Dermis blood vessel endothelial cell (primary cell): ENCODE measurements around the gene CCDC158. TPM values are rescaled to one million over a fixed set of nuclear protein-coding genes. Genes with fewer than 3 reads are reported as not detected.
"Not testable (repeated sequence)": the region's sequence is repeated elsewhere in the genome, so short reads cannot be mapped to it uniquely, and the experiment has no call there.

Source experiments
- DNase-seq: peaks from one replicate; pipeline ENCODE4 v3.0.0; 2010
- total RNA-seq: library from RNA; depleted of rRNA; stranded (reverse); fragments of >200 nt; gene quantifications from 2 replicates; pipeline ENCODE4 v1.2.3, GENCODE V29; 2014

Gene CCDC158
- total RNA-seq, result not detected in 2 replicates

DNA sequence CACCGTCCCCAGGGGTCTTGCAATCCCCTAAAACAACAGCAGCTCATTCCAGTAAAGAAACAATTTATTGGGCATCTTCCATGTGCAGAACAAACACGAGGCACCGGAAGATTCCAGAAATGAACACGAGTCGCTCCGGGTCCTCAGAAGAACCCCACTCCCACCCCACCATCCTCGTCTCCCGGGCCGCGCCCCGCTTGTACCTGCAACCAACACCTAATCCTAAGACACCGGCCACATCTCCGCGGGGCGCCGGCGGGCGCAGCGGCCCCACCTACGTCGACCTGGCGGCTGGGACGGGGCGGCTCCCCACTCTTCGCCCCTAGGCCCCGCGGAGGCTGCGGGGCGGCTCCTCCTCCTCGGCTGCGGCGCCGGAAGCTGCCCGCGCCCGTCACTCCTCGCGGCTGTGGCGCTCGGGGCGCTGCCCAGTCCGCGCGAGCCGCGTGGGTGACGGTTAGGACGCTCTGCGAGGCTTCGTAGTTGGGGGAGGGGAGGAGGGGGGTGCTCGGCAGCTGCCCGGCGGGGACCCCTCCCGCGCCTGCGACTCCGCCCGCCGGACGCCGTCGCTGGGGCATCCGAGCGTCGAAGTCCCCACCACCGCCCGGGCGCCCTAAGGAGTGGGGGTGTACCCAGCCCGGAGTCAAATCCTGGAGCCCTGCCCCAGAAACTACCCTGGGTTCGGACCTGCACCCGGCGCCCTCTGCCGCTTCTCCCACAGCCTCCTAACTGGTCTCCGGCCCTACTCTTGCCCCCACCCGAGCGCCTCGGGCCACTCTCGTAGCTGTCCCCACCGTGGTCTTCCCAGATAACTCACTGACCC lies at the start of gene CCDC158:
Gene CCDC158 (minus strand): TSS at position 380 of the 820 bp plus-strand sequence. CDS start 17,934 bp downstream, outside the sequence.
- DNase-seq, result no peak

DNA sequence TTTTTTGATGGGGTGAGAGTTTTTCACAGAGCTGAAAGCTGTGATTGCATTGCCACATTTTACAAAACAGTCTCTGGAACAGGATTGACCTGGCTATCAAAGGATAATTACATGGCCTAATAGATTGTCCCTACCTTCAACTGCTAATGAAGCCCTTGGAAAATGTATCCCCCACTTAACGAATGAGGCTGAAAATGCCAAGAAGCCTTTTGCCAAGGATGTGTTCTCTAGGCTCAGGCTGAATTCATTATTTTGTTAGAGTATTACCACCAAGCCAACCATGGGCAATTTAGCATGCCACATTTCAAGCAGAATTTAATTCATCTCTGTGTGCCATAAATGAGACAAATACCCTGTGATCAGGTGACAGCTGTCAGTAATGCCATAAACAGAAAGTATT lies 49.6 kb upstream of the CCDC158 start:
- no peak for DNase-seq

DNA sequence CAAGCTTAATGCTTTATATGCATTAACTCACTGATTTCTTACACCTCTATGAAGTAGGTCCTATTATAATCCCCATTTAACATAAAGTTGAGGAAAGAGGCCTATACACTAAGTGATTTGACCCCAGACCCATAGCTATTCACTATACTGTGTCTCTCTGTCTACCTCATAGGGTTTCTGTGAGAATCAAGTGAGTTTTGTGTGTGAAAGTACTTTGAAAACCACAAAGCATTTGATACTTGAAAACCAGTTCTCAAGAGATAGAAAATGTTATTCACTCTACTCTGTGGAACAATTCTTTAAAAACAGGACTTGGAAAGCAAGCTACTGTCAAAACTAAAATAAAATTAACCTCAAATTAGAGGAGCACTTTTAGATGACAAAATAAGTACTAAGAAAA lies 49.1 kb upstream of the CCDC158 start:
- DNase-seq, result no peak

DNA sequence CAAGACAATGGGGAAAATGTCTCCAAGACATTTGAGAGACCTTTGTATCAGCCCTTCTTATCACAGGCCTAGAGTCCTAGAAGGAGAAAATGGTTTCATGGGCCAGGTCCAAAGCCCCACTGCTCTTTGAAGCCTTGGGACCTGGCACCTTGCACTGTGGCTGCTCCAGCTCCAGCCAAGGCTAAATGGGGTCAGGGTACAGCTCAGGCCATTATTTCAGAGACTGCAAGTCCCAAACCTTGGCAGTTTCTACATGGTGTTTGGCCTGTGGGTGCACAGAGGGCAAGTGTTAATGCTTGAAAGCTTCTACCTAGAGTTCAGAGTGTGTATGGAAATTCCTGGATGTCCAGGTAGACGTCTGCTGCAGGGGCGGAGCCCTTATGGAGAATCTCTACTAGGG lies 42.6 kb upstream of the CCDC158 start:
- DNase-seq, result no peak

DNA sequence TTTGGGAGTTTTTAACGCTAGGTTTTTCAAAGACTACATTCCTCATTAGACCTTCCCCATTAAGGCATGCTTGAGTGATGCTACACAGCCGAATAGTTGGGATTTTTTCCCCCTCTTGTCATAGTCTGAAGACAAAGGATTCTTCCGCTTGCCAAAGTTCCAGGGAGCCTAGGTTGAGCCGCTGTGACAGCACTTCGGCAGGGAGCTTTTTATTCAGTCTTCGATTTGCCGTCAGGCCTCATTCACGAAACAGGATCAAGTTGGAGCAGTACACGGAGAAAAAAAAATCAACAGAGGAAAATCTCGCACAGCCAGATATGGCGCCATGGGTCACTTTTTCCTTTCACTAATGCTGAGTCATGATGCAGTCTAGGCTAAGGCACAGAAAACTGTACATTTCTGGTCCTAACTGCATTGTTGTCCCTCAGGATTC lies 38.4 kb upstream of the CCDC158 start:
- peak; percentile 63 for DNase-seq

DNA sequence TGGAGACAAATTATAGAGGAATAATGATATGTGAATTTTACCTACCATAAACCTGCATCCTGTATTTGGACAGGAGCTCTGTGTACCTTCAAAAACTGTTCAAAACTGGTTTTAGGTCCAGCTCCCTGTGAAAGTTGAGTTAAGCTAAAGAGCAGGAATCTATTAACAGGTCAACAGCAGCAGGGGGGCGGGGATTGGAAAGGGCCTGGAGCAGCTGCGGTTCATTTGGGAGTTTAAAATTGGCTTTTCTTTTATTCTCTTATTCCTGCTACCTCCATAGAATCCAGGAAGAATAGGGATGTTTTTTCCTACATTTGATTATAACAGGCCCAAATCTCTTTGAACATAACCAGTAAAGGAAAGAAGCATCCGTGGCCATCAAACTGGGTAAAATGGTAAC lies 37.9 kb upstream of the CCDC158 start:
- no peak for DNase-seq

DNA sequence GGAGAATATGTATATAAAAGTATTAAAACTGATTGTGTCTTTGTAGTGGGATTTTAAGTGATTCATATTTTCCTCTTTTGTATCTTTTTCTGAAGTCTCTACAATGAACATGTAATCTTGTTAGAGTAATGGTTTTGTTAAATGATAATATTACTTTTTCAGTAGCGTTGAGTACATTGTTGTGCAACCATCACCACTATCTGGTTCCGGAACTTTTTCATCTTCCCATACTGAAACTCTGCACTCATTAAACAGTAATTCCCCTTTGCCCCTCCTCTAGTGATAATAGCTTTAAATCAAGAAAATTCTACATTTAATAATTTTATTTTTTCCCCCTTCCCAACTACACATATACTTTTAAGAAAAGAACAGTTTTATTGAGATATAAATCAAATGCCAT lies 37.4 kb upstream of the CCDC158 start:
- no peak for DNase-seq

DNA sequence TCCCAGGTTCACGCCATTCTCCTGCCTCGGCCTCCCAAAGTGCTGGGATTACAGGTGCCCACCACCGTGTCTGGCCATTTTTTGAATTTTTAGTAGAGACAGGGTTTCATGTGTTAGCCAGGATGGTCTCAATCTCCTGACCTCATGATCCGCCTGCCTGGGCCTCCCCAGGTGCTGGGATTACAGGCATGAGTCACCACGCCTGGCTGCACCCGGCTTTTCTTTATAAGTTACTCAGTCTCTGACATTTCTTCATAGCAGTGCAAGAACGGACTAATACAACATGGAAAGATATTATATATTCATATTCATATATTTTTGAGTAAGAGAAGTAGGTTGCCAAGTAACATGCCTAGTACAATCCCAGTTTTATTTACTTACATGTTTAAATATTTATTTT lies 36.9 kb upstream of the CCDC158 start:
- no peak for DNase-seq

DNA sequence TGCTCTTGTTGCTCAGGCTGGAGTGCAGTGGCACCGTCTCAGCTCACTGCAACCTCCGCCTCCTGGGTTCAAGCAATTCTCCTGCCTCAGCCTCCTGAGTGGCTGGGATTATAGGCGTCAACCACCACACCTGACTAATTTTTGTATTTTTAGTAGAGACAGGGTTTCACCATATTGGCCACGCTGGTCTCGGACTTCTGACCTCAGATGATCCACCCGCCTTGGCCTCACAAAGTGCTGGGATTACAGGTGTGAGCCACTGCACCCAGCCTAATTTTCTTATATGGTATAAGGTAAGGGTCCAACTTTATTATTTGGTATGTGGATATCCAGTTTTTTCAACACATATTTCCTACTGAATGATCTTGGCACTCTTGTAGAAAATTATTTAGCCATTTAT lies 33.1 kb upstream of the CCDC158 start:
- not testable (repeated sequence) for DNase-seq

DNA sequence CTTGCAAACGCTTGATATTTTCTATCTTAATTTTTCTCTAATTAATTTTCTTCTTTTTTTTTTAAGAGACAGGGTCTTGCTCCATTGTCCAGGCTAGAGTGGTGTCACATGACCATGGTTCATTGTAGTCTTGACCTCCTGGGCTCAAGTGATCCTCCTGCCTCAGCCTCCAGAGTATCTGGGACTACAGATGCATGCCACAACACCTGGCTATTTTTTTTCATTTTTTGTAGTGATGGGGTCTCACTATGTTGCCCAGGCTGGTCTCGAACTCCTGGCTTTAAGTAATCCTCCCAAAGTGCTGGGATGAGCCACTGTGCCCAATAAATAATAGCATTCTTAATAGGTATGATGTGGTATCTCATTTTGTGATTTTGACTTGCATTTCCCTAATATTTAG lies 32.3 kb upstream of the CCDC158 start:
- DNase-seq, result no peak

DNA sequence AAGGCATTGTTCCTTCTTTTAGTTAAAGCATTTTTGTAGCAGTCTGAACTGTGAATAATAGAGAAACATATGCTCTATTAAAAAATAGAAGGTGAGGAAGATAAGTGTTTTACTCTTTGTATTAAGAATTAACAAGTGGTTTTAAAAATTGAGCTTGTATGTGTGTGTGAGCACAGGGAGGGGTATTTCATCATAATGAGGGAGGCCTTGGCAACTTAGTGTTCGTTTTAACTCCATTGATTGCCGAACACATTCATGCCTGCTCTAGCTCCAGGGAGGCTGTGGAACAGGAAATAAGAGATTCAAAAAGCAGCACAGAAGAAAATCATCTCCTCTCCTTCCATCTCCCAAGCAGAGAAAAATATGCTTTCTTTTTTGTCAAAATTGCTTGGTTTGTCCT lies 28.9 kb upstream of the CCDC158 start:
- no peak for DNase-seq

DNA sequence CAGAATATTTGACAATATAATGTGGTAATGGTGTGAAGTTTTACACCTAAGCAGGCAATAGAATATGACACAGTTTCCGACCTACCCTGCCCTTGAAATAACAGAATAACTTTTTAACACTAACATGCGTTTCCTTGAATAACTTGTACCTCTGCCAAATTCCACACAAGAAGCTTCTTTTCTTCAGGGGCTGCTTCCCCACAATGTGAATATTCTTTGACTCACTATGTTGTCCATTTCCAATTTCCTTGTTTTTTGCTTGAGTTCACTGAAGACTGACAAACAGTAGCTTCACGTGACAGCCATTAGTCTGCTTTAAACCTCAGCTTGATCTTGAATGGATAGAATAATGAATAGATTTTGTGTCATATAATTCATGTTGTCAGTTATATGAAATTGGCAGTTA lies 28.4 kb upstream of the CCDC158 start:
- peak; percentile 82 for DNase-seq

DNA sequence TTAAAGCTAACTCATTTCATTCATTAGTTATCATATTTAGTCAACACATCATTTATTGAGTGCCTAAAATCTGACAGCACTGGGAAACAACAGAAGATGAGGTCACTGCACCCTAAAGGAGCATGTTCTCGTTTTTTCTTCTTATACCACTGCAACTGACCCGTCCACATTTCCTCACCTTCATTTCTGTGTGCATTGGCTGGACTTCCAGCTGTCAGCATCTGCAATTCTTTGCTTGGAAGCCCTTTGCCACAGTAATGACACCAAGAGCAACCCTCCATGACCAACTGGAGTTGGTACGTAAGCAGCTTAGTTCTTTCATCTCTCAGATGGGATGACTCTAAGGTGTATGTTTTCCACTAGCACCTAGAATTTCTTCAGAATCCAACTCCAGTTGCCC lies 27.3 kb upstream of the CCDC158 start:
- no peak for DNase-seq

DNA sequence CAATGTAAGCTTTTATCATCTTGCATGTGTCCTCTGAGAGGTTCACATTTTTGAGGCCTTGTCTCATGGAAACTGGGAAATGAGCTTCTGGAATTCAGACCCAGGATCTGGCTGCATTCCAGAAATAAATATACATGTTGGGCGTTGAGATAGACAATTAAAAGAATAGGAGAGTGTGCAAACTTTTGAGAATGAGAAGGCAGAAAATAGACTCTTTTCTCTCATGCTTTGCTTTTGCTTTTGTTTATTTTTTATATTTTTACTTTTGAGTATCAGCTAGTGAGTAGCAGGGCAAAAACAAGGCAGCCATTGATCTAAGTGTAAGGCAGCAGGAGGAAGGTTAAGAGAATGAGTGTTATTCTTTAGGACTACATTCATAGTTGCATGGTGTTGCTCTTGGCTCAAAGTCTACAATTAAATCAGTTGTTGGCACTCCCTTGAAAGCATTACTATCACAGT lies 26.5 kb upstream of the CCDC158 start:
- DNase-seq, result peak; percentile 30

DNA sequence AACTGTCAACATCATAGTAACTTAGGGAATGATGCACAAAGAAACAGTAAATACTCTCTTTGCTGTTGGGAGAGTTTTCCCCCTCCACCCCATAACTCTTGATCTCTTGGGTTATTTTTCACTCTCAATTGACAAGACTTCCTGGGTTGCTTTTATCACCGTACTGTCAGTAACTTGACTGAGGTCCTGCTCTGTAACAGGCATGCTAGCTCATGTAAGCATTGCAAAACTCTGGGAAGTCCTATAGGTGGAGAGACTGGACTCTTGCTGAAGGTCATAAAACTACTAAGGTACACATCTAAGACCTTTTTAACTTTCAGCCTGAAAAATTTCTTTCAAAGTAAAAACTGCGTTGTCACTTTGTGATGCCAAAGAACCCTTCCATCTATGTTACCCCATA lies 25.0 kb upstream of the CCDC158 start:
- no peak for DNase-seq

DNA sequence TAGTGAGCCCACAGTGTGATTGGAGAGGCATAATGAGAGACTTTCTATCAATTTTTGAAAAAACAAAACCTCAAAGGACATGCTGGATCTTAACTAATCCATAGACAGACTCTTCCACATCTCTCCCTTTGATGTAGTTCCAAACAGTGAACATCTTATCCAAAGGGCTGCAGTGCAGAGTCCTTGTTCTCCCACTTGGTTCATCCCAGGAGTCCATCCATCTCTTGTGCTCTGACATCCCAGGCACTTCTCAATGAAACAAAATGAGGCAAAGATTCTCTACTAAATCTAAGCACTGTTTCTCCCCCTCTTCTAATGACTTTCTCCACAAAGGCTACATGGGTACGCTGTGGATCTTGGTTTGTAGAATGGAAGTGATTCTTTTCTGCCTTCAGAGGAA lies 22.4 kb upstream of the CCDC158 start:
- DNase-seq, result no peak

DNA sequence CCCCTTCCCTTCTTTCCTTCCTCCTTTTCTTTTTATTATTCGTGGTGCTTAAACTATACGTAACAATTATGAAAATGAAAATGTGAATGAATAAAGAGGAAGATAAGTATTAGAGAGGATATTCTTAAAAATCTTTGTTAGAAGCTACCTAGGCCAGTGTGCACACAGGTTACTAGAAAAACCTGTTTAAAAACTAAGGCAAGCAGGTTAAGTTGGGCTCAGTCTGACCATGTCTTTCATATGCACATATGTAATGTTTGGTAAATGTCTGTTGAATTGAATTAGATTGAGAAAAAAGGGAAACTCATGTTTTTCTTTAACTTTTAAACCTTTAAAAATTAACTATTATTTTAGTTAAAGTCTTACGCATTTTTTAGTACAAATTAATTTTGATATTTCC lies 21.9 kb upstream of the CCDC158 start:
- DNase-seq, result no peak

DNA sequence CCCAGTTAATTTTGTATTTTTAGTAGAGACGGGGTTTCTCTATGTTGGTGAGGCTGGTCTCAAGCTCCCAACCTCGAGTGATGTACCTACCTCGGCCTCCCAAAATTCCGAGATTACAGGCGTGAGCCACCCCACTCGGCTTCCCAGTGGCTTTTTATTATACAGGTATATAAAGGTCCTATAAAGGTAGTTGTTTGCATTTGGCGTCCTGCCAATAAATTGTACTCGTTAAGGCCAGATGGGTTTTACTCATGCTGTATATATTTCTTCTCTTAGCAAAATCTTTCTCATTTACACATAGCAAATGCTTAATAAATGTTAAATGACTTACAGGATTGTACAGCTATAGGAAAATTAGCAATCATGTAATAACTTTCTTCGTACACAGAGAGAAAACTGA lies 20.9 kb upstream of the CCDC158 start:
- DNase-seq, result no peak

DNA sequence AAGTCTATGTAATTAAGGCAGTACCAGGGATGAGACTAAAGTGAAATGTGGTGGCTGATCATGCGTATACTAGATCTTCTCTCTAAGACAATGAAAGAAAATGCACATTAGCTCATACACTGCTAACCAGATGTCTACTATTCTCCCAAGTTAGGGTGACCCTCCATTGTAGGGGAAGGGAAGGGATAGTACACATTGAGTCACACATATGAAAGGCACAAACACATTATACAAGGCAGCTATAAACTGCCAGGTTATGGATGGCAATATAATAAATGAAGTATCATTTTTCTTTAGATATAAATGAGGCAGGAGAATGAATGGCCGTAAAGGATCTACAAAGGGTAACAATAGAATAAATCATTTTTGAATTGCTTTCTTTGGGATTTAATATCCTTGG lies 18.6 kb upstream of the CCDC158 start:
- DNase-seq, result no peak

DNA sequence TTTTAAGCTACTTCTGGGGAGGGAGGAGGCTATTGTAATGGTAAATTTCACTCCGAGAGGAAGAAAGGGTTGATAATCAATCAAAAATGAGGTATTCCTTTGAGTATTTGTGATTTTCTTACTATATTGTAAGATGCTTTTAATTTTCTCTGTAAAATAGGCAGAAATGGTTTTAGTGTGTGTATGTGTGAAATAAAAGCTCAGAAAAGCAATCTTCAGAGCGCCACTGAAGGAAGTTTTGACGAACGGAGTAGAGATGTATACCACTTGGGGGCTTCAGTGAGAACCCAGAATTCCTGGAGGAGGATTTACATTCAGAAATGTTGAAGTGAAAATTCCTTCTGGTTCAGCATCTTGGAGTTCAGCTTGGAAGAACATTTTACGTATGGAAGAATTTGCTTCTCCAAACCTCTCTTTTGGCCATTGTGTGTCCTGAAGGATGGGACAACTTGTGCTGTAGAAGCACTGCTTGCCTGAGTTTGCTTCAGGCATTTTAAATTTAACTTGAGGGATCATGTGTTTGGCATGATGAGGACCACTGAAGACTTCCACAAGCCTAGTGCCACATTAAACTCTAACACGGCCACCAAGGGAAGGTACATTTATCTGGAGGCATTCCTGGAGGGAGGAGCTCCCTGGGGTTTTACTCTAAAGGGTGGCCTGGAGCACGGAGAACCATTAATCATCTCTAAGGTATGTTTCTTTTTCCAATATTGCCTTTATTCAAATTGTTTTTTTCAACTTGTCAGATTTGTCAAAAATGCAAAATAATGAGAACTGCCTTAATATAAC lies 14.8 kb upstream of the CCDC158 start:
- no peak for DNase-seq

DNA sequence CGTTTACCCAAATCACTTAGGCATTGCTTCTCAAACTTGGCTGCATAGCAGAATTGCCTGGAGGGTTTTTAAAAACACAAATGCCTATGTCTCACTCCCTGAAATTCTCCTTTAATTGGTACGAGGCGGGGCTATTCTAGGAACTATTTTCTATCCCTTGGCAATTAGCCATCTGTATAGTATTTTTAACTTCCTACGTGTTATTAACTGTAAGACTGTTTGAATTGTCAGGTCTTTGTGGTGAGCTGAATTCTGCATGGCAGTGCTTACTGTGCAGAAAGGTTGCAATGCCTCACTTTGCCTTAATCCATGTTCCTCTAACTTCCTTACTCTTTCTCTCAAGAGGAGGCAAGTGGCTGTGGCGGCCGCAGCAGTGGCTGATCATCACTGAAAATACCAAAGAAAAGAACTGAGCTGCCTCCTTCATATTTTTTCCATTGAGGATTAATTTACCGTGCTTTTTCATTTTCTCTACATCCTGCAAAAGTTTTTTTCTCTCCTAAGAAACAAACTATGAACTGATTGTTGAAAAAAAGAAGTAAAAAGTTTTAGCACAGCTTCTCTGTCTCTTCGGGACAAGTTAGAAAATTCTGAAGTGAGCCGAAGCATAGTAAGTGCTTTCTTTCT lies 14.1 kb upstream of the CCDC158 start, which contains the start of gene SHROOM3:
Gene SHROOM3 (plus strand): TSS at position 329 of the 627 bp plus-strand sequence. CDS start 824 bp downstream, outside the sequence.
- DNase-seq, result no peak

DNA sequence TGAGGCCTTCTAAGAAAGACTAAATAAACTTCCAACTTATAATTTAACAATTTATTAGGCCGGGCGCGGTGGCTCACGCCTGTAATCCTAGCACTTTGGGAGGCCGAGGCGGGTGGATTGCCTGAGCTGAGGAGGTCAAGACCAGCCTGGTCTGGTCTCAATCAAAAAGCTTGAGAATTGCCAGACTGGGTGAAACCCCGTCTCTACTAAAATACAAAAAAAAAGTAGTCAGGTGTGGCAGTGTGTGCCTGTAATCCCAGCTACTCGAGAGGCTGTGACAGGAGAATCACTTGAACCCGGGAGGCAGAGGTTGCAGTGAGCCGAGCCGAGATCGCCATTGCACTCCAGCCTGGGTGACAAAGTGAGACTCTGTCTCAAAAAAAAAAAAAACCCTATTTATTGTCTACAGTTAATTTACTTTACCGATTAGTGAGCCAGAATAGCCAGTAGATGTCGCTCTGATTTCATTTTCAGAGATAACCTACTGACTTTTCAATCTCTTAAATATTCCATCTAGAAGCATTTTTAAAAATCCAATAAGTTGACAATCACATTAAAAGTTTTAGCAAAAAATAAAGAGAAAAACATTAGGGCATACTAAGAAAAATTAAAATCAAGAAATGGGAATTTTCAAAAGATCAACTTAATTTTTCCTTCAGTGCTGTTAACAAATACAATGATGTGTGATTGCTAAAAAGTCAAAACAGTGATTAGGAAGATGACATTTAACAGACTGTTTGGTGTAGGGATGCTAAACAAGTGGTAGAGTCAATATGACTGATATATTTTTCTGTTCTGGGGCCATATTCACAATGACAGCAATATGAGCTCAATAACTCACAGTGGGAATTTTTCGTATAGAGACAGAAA lies 9.8 kb upstream of the CCDC158 start:
- DNase-seq, result peak; percentile 73
